Esophagus mucosa (tissue), 1 donor: Measurements from ENCODE around the gene GLIPR2. TPM values are rescaled to one million over a fixed set of nuclear protein-coding genes. Genes with fewer than 3 reads are reported as not detected.
A peak's percentile ranks its signal among the peaks of the same experiment; 100 is the strongest.
"Not testable (repeated sequence)": the region's sequence is repeated elsewhere in the genome, so short reads cannot be mapped to it uniquely, and the experiment has no call there.

ENCODE experiments used
- ATAC-seq: fragments of 200-7000 bp; cut with Tn5 transposase; one replicate; pipeline ENCODE4 v1.9.1; 2020
- total RNA-seq: library from RNA; stranded (reverse); gene quantifications from one replicate; pipeline ENCODE4 v1.2.4, GENCODE V29; 2023
- donor health status: DM: yes; HTN: yes; CAD: no.

The GLIPR2 gene, protein sequence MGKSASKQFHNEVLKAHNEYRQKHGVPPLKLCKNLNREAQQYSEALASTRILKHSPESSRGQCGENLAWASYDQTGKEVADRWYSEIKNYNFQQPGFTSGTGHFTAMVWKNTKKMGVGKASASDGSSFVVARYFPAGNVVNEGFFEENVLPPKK
- total RNA-seq: 8.8 TPM

- peak; percentile 91 for ATAC-seq
Observed at GRCh38 chr9:36136272-36136893, at the start of gene GLIPR2. TSS of gene GLIPR2 (plus strand) at chr9:36136733. CDS start at chr9:36136779, 46 bp downstream.

DNA sequence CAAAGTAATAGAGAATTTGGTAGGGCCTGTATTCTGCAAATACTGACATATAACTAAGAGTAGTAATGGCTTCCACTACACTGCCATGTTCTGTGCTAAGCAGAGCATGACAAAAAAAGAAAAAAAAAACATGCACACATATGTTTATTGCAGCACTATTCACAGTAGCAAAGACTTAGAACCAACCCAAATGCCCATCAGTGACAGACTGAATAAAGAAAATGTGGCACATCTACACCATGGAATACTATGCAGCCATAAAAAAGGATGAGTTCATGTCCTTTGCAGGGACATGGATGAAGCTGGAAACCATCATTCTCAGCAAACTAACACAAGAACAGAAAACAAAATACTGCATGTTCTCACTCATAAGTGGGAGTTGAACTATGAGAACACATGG is 49.5 kb upstream of the GLIPR2 start:
- not testable (repeated sequence) for ATAC-seq

DNA sequence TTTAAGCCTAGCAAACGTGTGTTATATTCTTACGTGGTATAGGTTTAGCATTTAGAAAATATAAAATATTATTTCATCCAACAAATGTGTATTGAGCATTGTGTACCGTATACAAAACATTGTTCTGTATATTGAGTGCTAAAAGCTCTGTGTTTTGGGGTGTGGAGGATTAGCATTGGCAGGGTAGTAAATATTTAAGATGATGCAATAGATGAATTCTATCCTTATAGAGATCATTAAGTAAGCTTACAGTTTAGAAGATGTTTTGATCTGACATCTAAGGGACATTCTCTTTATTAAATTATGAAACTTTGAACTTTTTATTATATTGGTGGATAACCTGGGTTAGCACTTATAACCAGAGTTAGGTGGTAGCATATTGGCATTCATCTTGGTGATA is 48.5 kb upstream of the GLIPR2 start:
- ATAC-seq: no peak

DNA sequence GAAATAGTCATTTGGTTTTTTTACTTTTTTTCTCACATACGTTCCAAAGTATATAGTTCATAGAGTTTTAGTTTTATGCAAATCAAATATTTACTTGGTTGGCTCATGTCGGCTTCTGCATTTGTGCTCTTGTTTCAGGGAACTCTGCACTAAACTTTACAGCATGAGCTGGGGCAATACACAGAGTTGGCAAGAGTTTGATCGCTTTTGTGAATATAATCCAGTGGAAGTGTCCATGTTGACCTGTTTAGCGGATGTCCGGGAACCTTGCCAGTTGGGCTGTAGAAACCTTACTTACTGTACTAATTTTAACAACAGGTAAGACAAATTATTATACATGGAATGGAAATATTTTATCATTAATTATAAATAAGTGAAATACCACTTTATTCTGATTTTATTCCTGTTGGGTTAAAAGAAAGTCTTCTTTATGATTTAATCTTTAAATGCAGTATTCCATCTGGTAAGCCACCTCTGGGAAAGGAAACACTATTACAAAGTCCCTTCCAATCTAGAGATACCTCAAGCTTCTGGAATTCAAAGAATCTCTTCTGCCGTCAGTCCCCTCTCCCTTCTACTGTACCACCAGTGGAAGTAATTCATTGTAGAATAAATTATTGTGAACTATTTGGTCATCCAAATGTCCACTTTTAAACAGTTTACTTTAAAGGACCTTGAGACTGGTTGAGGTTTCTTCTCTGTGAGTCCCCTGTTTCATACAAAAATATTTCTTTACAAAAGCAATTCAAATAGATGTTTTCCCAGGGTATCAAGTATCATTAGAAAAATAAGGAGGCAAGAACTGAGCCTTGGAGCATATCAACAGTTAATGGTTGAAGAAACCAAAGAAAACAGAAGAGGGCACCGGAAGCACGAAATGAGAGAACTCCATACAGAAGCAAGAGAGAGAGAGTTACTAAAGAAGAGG is 45.2 kb upstream of the GLIPR2 start:
- ATAC-seq: no peak

- no peak for ATAC-seq
Observed at GRCh38 chr9:36092014-36092413, 44.5 kb upstream of the GLIPR2 start.

- ATAC-seq: peak; percentile 31
Observed at GRCh38 chr9:36092509-36093215, 43.9 kb upstream of the GLIPR2 start.

GRCh38 chr9:36093384-36093783 is 43.1 kb upstream of the GLIPR2 start:
- no peak for ATAC-seq

DNA sequence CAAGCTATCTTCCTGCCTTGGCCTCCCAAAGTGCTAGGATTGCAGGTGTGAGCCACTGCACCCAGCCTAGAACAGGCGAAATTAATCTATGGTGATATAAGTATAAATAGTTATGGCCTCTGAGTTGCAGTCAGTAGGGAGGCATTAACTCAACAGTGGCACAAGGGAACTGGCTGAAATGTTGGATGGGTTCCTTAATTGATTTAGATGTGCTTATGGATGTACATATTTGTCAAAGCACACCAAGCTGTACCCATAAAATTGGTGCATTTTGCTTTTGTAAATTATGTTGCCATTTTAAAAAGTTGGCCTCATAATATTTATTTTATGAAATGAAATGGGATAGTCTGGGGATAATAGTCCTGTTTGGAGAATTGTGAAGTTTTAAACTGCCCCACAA is 36.8 kb upstream of the GLIPR2 start:
- ATAC-seq: no peak

- no peak for ATAC-seq
Observed at GRCh38 chr9:36100532-36100931, 36.0 kb upstream of the GLIPR2 start.

- ATAC-seq: peak; percentile 15
Observed at GRCh38 chr9:36101916-36102741, 34.4 kb upstream of the GLIPR2 start.

DNA sequence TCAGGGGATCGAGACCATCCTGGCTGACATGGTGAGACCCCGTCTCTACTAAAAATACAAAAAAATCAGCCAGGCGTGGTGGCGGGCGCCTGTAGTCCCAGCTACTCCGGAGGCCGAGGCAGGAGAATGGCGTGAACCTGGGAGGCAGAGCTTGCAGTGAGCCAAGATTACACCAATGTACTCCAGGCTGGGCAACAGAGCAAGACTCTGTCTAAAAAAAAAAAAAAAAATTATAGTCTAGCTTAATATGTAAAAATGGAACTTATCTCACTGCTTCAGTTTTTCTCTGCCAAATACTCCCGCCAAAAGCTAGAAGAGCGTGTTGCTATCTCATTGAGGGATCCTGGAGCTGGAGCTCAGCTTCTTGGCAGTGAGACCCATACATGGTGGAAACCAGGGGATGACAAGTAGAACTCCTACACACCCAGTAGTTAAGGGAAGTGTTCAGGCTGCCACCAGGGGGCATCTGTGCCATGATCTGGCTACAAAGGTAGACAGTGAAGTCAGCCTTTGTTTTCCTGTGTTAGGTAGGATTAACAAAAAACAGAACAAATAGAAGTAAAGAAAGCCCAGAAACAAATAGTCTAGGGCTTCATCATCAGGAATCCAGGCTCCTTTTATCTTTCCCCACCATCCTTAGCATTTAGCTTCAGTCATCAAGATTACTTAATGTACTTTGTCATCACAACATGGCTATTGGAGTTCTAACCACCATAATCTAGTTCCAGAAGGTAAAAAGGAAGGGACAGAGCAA is 33.6 kb upstream of the GLIPR2 start:
- ATAC-seq: peak; percentile 94

DNA sequence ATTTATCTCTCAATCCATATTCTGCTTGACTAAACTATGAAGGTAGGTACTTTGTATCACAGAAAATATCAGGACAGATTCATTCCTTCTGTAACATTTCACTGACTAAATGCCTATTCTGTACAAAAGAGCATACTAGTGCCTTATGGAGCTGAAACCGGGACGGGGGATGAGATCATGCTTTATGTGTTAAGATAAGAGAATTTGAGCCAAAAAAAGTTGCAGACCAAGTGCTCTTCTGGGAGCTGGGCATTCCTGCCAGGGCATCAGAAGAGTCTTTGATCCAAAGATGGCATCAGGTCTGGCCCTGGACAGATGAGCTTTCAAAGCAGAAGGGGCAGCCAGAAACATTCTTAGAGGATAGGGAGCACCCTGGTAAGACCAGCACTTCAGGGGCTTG is 27.5 kb upstream of the GLIPR2 start:
- ATAC-seq: no peak

DNA sequence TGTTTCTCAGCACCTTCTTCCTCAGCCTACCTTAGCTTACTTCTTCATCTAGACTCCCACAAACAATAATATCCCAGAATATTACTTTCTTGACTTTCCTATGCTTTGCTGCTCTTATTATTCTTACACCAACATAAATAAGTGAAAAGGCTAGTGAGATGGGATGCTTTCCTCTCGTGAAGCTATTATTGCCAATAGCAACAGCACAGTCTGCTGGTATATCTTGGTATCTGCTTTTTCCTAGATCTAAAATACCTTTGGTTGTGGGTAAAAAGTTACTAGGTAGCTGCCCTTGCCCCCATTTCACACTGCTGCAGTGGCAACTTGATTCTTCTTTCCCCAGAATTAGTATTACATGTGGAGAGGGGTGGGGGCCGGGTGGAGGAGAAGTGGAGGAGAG is 26.1 kb upstream of the GLIPR2 start:
- ATAC-seq: no peak

- ATAC-seq: no peak
Observed at GRCh38 chr9:36112516-36112915, 24.0 kb upstream of the GLIPR2 start.

- ATAC-seq: no peak
Observed at GRCh38 chr9:36113999-36114398, 22.5 kb upstream of the GLIPR2 start.

- no peak for ATAC-seq
Observed at GRCh38 chr9:36116593-36116992, 19.9 kb upstream of the GLIPR2 start.

DNA sequence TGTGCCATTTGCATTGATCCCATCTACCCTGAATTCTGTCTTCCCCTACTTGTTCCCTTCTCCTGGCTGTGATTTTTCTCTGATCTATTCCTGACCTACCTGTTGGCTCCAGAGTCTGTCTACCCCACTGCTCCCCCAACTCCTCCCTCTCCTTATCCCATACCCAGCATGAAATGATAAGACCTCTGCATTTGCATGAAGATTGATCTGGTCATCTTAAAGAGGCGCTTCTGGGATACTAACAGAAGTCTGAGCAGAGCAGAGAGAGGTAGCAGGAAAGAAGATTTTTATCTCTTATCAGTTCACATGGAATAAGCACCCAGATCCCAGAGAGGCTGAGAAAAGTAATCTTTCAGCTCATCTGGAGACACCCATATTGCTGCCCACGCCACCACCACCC is 18.3 kb upstream of the GLIPR2 start:
- no peak for ATAC-seq

DNA sequence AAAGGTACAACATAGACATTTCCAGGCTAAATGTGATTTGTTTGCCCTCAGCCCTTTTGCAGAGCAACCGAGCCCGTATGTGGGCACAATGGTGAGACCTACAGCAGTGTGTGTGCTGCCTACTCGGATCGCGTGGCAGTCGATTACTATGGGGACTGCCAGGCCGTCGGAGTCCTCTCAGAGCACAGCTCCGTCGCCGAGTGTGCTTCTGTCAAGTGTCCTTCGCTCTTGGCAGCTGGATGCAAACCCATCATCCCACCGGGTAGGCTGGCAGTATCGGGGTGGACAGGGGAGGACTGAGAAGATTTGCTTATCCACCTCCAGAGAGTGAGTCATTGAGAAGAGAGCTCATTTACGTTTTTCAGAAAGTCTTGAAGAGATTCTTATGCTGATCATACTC is 17.8 kb upstream of the GLIPR2 start:
- ATAC-seq: no peak

- ATAC-seq: peak; percentile 67
Observed at GRCh38 chr9:36119476-36119875, 17.1 kb upstream of the GLIPR2 start.

- ATAC-seq: peak; percentile 22
Observed at GRCh38 chr9:36120705-36121104, 15.8 kb upstream of the GLIPR2 start.

- no peak for ATAC-seq
Observed at GRCh38 chr9:36121971-36122370, 14.6 kb upstream of the GLIPR2 start.
